ENCODE measurements around the gene IP6K2. TPM values are rescaled to one million over a fixed set of nuclear protein-coding genes. Genes with fewer than 3 reads are reported as not detected.

IP6K2 gene
- total and polyA plus RNA-seq, 2 of the 13 experiments (the other 11 are each of a cell fraction or from before 2014, with no cell fraction given) = 85.5 to 112 TPM

DNA sequence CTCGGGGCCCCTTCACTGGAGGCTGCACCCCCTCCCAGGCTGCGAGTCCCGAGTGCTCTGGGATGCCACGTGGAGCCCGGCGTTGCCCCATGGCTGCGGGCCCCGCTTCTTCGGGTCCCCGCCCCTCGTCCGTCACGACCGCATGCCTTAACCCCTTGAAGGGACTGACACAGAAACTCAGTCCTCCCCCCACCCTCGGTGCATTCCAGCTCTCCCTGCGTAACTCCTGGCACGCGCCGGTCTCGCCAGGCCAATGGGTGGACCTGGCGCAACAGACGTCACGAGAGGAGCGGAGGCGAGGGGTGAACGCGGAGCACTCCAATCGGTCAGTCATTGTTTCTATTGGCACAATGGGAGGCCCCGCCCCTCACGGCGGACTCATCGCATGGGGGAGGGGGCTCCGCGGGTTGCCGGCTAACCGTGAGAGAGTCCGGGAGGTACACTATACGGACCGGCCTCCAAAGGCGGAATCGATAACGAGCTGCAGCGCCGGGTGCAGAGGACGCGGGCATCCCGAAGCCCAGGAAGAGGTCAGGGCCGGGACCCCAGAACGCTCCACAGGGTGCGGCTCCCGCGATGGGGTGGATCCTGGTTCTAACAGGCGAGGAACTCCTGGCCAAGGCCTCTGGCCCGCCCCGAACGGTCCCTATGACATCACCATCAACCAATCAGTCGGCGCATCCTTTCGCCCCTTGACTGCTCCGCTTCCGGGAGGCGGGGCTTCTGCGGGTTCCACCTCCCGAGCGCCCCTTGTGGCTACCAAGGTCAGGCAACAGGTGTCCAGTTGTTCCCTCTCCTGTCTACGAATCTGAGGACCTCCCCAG is 53.3 kb downstream of the IP6K2 start (continued):
- TF ChIP-seq, protein P1, sequence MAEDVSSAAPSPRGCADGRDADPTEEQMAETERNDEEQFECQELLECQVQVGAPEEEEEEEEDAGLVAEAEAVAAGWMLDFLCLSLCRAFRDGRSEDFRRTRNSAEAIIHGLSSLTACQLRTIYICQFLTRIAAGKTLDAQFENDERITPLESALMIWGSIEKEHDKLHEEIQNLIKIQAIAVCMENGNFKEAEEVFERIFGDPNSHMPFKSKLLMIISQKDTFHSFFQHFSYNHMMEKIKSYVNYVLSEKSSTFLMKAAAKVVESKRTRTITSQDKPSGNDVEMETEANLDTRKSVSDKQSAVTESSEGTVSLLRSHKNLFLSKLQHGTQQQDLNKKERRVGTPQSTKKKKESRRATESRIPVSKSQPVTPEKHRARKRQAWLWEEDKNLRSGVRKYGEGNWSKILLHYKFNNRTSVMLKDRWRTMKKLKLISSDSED (CRISPR knock-in tag; IDR thresholded peaks at IDR 0.05) = no peak
- TF ChIP-seq PTBP1 (IDR thresholded peaks at IDR 0.05; ENCODE audit: low read depth, low read length, poor library complexity, severe bottlenecking) (no peak), KMT2A (CRISPR knock-in tag; IDR thresholded peaks at IDR 0.05) (no peak), SMAD9 (CRISPR knock-in tag; IDR thresholded peaks at IDR 0.05) (no peak), HDAC2 (CRISPR knock-in tag; IDR thresholded peaks at IDR 0.05) (peak; percentile 47; the same call in 1 of the 2 replicates), RARA (CRISPR knock-in tag; IDR thresholded peaks at IDR 0.05) (no peak; the same call in 1 of the 2 replicates), GLI4 (CRISPR knock-in tag; IDR thresholded peaks at IDR 0.05; ENCODE audit: borderline replicate concordance) (no peak), ZNF775 (CRISPR knock-in tag; IDR thresholded peaks at IDR 0.05; ENCODE audit: borderline replicate concordance) (no peak), HMG20A (CRISPR knock-in tag; IDR thresholded peaks at IDR 0.05; ENCODE audit: borderline replicate concordance) (peak; percentile 25; the same call in 1 of the 2 replicates), GPN1 (CRISPR knock-in tag; IDR thresholded peaks at IDR 0.05; ENCODE audit: borderline replicate concordance) (no peak), NCOA1 (CRISPR knock-in tag; IDR thresholded peaks at IDR 0.05) (0 out of 2 replicates have a peak, but pooled peaks have one; percentile 54)
- TF ChIP-seq, protein P2, sequence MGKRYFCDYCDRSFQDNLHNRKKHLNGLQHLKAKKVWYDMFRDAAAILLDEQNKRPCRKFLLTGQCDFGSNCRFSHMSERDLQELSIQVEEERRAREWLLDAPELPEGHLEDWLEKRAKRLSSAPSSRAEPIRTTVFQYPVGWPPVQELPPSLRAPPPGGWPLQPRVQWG (CRISPR knock-in tag; IDR thresholded peaks at IDR 0.05; ENCODE audit: borderline replicate concordance, low read depth) = no peak

Measured in HepG2 (cell line).